ENCODE results near the gene CD34.

The CD34 gene

GRCh38 chr1:207871117-207871649 lies 39.7 kb downstream of the CD34 start:
- no peak for ATAC-seq

- no peak for ATAC-seq
These were observed 40.5 kb downstream of the CD34 start for GRCh38 chr1:207870306-207871031.

GRCh38 chr1:207869859-207870258 lies 41.1 kb downstream of the CD34 start:
- ATAC-seq: no peak

- peak; percentile 66 to 69 for ATAC-seq
These were observed 41.9 kb downstream of the CD34 start for GRCh38 chr1:207868774-207869721.

GRCh38 chr1:207868251-207868773 lies 42.6 kb downstream of the CD34 start:
- peak; percentile 9 to 17 for ATAC-seq

- ATAC-seq: peak in 1 of 2 donors; percentile 22
These were observed 43.5 kb downstream of the CD34 start for GRCh38 chr1:207867136-207868109.

- ATAC-seq: no peak
These were observed 44.3 kb downstream of the CD34 start for GRCh38 chr1:207866471-207867135.

- peak; percentile 42 to 53 for ATAC-seq
These were observed 46.9 kb downstream of the CD34 start for GRCh38 chr1:207863893-207864535.

- ATAC-seq: no peak
These were observed 48.6 kb downstream of the CD34 start for GRCh38 chr1:207862241-207862787.

GRCh38 chr1:207861442-207862177 lies 49.3 kb downstream of the CD34 start:
- ATAC-seq: peak; percentile 37 to 42

- ATAC-seq: no peak
These were observed 50.4 kb downstream of the CD34 start for GRCh38 chr1:207860531-207860930.

GRCh38 chr1:207858806-207859205 lies 52.1 kb downstream of the CD34 start:
- no peak for ATAC-seq

GRCh38 chr1:207858281-207858680 lies 52.6 kb downstream of the CD34 start:
- no peak for ATAC-seq

- peak; percentile 22 to 62 for ATAC-seq
These were observed 53.5 kb downstream of the CD34 start for GRCh38 chr1:207857447-207857846.

GRCh38 chr1:207856276-207857023 lies 54.5 kb downstream of the CD34 start:
- ATAC-seq: peak in 1 of 2 donors; percentile 42

GRCh38 chr1:207854001-207854400 lies 56.9 kb downstream of the CD34 start:
- ATAC-seq: no peak

- no peak for ATAC-seq
These were observed 57.6 kb downstream of the CD34 start for GRCh38 chr1:207853372-207853757.

GRCh38 chr1:207852576-207853371 lies 58.2 kb downstream of the CD34 start:
- ATAC-seq: no peak
